A549 (cell line): Measurements from ENCODE around the gene PAIP1.

Experiments
- RCOR1 ChIP-seq: fragments of 150-350 bp; IDR thresholded peaks from 2 replicates; pipeline ENCODE4 v1.6.1; 2014; ENCODE audit warnings: antibody characterized with exemption, low read length, low read depth
- SMC3 ChIP-seq: fragments of >200 bp; sonication (Bioruptor Twin); formaldehyde crosslinking; IDR thresholded peaks from 3 replicates; pipeline ENCODE4 v1.6.1; 2018; ENCODE audit warnings: inconsistent platforms
- USF2 ChIP-seq: fragments of 450-650 bp; IDR thresholded peaks from 2 replicates; pipeline ENCODE4 v1.6.1; 2014; ENCODE audit warnings: antibody characterized with exemption

GRCh38 chr5:43536972-43537371 is 19.9 kb downstream of the PAIP1 start:
- TF ChIP-seq USF2, result no peak
- no peak for TF ChIP-seq SMC3
- no peak for TF ChIP-seq RCOR1
